GM19193 (cell line): ENCODE measurements around the gene PAOX.

Experiments
- POLR2A ChIP-seq: IDR thresholded peaks from 4 replicates; pipeline ENCODE4 v1.6.1; 2011; ENCODE audit not compliant: insufficient read depth, insufficient read length; ENCODE audit errors: extremely low read depth

PAOX gene

GRCh38 chr10:133342942-133343341, 36.1 kb upstream of the PAOX start:
- no peak for TF ChIP-seq POLR2A

- no peak for TF ChIP-seq POLR2A
Observed at GRCh38 chr10:133343558-133343957, 35.5 kb upstream of the PAOX start.

- no peak for TF ChIP-seq POLR2A
Observed at GRCh38 chr10:133344236-133344635, 34.8 kb upstream of the PAOX start.

GRCh38 chr10:133346413-133346812, 32.6 kb upstream of the PAOX start:
- no peak for TF ChIP-seq POLR2A

GRCh38 chr10:133347710-133348517, 31.1 kb upstream of the PAOX start:
- no peak for TF ChIP-seq POLR2A

- TF ChIP-seq POLR2A: peak; percentile 43
Observed at GRCh38 chr10:133349160-133349568, 29.9 kb upstream of the PAOX start.

- TF ChIP-seq POLR2A: no peak
Observed at GRCh38 chr10:133349577-133350011, 29.5 kb upstream of the PAOX start.

GRCh38 chr10:133350283-133350949, 28.6 kb upstream of the PAOX start:
- TF ChIP-seq POLR2A: peak; percentile 20

- no peak for TF ChIP-seq POLR2A
Observed at GRCh38 chr10:133350950-133351329, 28.1 kb upstream of the PAOX start.

GRCh38 chr10:133351408-133352318, 27.4 kb upstream of the PAOX start:
- no peak for TF ChIP-seq POLR2A

GRCh38 chr10:133353202-133353959, 25.7 kb upstream of the PAOX start:
- TF ChIP-seq POLR2A: no peak

- TF ChIP-seq POLR2A: no peak
Observed at GRCh38 chr10:133353988-133354605, 25.0 kb upstream of the PAOX start.

- no peak for TF ChIP-seq POLR2A
Observed at GRCh38 chr10:133354672-133355240, 24.3 kb upstream of the PAOX start.

- no peak for TF ChIP-seq POLR2A
Observed at GRCh38 chr10:133355266-133355665, 23.8 kb upstream of the PAOX start.
